Natural killer cell (primary cell): ENCODE measurements around the gene TMTC3. TPM values are rescaled to one million over a fixed set of nuclear protein-coding genes. Genes with fewer than 3 reads are reported as not detected.

Experiments used
- ATAC-seq, 3 donors: fragments of 150-1000 bp in 2 of 3; fragments of 200-7000 bp in 1 of 3; cut with Tn5 transposase; 1 replicate in 1 of 3; 2 replicates in 2 of 3; pipeline ENCODE4 v1.10.0; 2021; ENCODE audit warnings: mild to moderate bottlenecking in 2 of 3, moderate library complexity in 2 of 3
- DNase-seq, 2 donors: peaks; one replicate each; pipeline versions ENCODE4 v3.0.0 to v3.0.0-alpha.2; 2013 to 2021; ENCODE audit warnings: mixed read lengths in 1 of 2
- H3K27ac ChIP-seq: one replicate; pipeline ENCODE4 v1.5.1; 2013; ENCODE audit warnings: mild to moderate bottlenecking, low read length
- H3K27me3 ChIP-seq: one replicate; pipeline ENCODE4 v1.6.1; 2013; ENCODE audit warnings: low read length; ENCODE audit not compliant: control insufficient read depth, insufficient read depth
- H3K36me3 ChIP-seq: one replicate; pipeline ENCODE4 v1.6.1; 2013; ENCODE audit warnings: low read length; ENCODE audit not compliant: control insufficient read depth, insufficient read depth
- H3K4me1 ChIP-seq: one replicate; pipeline ENCODE4 v1.6.1; 2013; ENCODE audit warnings: low read length; ENCODE audit not compliant: control insufficient read depth, insufficient read depth
- H3K4me3 ChIP-seq: one replicate; pipeline ENCODE4 v1.5.1; 2013; ENCODE audit warnings: low read length
- H3K9me3 ChIP-seq: one replicate; pipeline ENCODE4 v1.6.1; 2013; ENCODE audit warnings: low read length; ENCODE audit not compliant: control insufficient read depth, insufficient read depth
- H3K27ac Mint-ChIP-seq, 2 donors: one replicate each; pipeline ENCODE4 v1.8.0; 2022; ENCODE audit warnings: mild to moderate bottlenecking in 2 of 2, mixed read lengths in 2 of 2, moderate library complexity in 1 of 2
- H3K27me3 Mint-ChIP-seq, 2 donors: one replicate each; pipeline ENCODE4 v1.8.0; 2022; ENCODE audit warnings: low read depth in 2 of 2, mixed read lengths in 2 of 2
- H3K36me3 Mint-ChIP-seq: one replicate; pipeline ENCODE4 v1.8.0; 2022; ENCODE audit warnings: mixed read lengths
- H3K4me1 Mint-ChIP-seq, 2 donors: one replicate each; pipeline ENCODE4 v1.8.0; 2022; ENCODE audit warnings: mixed read lengths in 2 of 2
- H3K4me3 Mint-ChIP-seq: one replicate; pipeline ENCODE4 v1.8.0; 2022; ENCODE audit warnings: mild to moderate bottlenecking, moderate library complexity, mixed read lengths
- H3K9me3 Mint-ChIP-seq, 2 donors: one replicate each; pipeline ENCODE4 v1.8.0; 2022; ENCODE audit warnings: mixed read lengths in 2 of 2
- WGBS: methylation state at CpG from one replicate; pipeline ENCODE4 v1.1.7; 2013; ENCODE audit warnings: missing lambda C conversion rate; ENCODE audit not compliant: insufficient coverage; 5-methylcytosine and 5-hydroxymethylcytosine counted together
- intact Hi-C: fragments of 100-400 bp; cut with micrococcal nuclease; formaldehyde crosslinking; loops from one replicate; pipeline ENCODE4 v1.14.2; 2022
- total RNA-seq, 4 donors: library from RNA; stranded (reverse); fragments of 120-200 nt in 1 of 4; gene quantifications; one replicate each; pipeline versions ENCODE4 v1.2.3 to v1.2.4, GENCODE V29; 2013 to 2022
- TF ChIP-seq, protein P1 (sequence below): fragments of 200-600 bp; IDR thresholded peaks from one replicate; pipeline ENCODE4 v1.8.0; 2022; ENCODE audit warnings: antibody characterized with exemption

TMTC3 gene
- total RNA-seq, 3 donors from 2014 or later (not counting 1 experiment from before 2014, with no cell fraction given) = 5.0 to 6.2 (median 5.3) TPM

DNA sequence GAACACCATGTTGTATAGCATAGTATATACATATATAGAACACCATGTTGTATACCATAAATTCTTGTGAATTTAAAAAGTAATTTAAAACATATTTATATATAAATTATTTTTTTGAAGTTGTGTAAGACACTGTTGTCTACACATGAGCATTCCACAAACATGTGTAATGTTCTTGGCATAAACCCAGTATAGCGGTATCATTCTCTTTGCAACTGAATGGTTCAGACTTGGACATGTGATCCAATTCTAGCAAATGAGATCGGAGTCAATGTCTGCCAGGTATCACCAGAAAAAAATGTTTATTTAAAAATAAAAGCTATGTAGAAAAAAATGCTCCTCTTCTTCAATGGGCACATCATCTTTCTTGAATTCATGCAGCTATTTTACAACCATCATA, 34.1 kb upstream of the TMTC3 start:
- WGBS = 98% methylated on average over 2 of the region's 2 CpGs
- Histone ChIP-seq H3K36me3 (peaks cover 57% of the 10 kb centered on the region), H3K27me3 (no peaks in the 10 kb centered on the region), H3K27ac (no peak overlapping the region), H3K9me3 (no peaks in the 10 kb centered on the region), H3K4me3 (no peak overlapping the region), H3K4me1 (no peaks in the 10 kb centered on the region)
- DNase-seq = no peak
- no peaks in the 10 kb centered on the region for H3K27me3 Mint-ChIP-seq
- no peaks in the 10 kb centered on the region for H3K9me3 Mint-ChIP-seq
- intact Hi-C loops = no loop called here
- no peak overlapping the region for H3K27ac Mint-ChIP-seq
- H3K4me1 Mint-ChIP-seq = no peaks in the 10 kb centered on the region
- H3K36me3 Mint-ChIP-seq = peaks cover 28% of the 10 kb centered on the region
- no peak for ATAC-seq
- no peak overlapping the region for H3K4me3 Mint-ChIP-seq
- TF ChIP-seq, protein P1, sequence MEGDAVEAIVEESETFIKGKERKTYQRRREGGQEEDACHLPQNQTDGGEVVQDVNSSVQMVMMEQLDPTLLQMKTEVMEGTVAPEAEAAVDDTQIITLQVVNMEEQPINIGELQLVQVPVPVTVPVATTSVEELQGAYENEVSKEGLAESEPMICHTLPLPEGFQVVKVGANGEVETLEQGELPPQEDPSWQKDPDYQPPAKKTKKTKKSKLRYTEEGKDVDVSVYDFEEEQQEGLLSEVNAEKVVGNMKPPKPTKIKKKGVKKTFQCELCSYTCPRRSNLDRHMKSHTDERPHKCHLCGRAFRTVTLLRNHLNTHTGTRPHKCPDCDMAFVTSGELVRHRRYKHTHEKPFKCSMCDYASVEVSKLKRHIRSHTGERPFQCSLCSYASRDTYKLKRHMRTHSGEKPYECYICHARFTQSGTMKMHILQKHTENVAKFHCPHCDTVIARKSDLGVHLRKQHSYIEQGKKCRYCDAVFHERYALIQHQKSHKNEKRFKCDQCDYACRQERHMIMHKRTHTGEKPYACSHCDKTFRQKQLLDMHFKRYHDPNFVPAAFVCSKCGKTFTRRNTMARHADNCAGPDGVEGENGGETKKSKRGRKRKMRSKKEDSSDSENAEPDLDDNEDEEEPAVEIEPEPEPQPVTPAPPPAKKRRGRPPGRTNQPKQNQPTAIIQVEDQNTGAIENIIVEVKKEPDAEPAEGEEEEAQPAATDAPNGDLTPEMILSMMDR = no peak

DNA sequence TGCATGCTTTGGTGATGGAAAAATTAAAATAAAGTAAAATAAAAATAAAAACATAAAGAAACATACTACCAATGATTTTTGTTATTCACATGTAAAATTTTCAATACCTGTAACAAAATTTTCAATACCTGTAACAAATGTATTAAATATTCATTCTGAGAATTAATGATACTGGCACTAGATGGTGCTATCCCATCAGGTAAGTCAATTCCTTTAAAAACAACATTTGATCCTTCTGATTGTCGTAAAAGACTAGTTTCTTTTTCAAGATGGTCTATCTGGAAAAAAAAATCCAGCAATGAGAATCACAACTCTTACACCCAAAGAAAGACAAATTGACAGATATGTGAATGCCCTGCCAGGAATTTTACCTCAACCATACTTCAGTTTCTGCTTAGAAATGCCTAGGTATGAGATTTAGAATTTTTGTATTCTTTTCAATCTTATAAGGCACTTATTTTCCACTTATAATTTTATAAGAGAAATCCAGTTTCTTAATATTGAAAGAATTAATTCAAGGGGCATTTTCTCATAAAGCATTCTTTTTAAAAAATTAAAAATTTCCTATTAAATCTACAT, 30.9 kb upstream of the TMTC3 start:
- H3K27me3 Mint-ChIP-seq = no peaks in the 10 kb centered on the region
- ATAC-seq (no peak), DNase-seq (peak in 1 of 2 donors; percentile 56)
- no peak overlapping the region for H3K4me3 ChIP-seq
- intact Hi-C loops = no loop called here
- H3K27ac ChIP-seq = no peak overlapping the region
- no peaks in the 10 kb centered on the region for H3K4me1 Mint-ChIP-seq
- H3K9me3 ChIP-seq = no peaks in the 10 kb centered on the region
- no peaks in the 10 kb centered on the region for H3K27me3 ChIP-seq
- H3K4me3 Mint-ChIP-seq = no peak overlapping the region
- H3K36me3 ChIP-seq = peaks cover 51% of the 10 kb centered on the region
- TF ChIP-seq, protein P1 = no peak
- H3K4me1 ChIP-seq = no peaks in the 10 kb centered on the region
- H3K9me3 Mint-ChIP-seq = no peaks in the 10 kb centered on the region
- no peak overlapping the region for H3K27ac Mint-ChIP-seq
- 62% methylated on average over 1 of the region's 1 CpG for WGBS
- H3K36me3 Mint-ChIP-seq = peaks cover 29% of the 10 kb centered on the region

DNA sequence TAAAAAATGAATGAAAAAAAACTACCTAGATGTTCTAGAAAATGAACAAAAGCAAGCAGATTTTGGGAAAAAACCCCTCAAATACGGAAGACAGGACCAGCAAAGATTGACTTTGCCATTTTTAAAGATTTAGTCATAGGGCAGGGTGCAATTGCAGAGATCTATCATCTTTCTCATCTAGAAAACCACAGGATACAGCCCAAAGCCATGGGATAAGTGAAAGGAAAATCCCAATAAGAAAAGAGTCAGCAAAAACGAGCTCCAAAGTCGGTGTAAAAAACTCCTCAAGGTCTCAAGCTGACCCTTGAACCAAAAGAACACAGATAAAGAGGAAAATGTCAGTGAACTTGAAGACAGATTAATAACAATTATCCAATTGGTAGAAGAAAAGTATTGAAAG, 28.2 kb upstream of the TMTC3 start:
- TF ChIP-seq, protein P1 = no peak
- H3K36me3 ChIP-seq = peaks cover 54% of the 10 kb centered on the region
- Mint-ChIP-seq H3K27me3 (no peaks in the 10 kb centered on the region), H3K4me1 (no peaks in the 10 kb centered on the region), H3K27ac (no peak overlapping the region), H3K4me3 (no peak overlapping the region), H3K36me3 (peaks cover 37% of the 10 kb centered on the region), H3K9me3 (no peaks in the 10 kb centered on the region)
- H3K27ac ChIP-seq = no peak overlapping the region
- no peak for DNase-seq
- ATAC-seq = no peak
- H3K9me3 ChIP-seq = no peaks in the 10 kb centered on the region
- H3K27me3 ChIP-seq = no peaks in the 10 kb centered on the region
- no peak overlapping the region for H3K4me3 ChIP-seq
- no peaks in the 10 kb centered on the region for H3K4me1 ChIP-seq
- WGBS = 67% methylated on average over 3 of the region's 3 CpGs
- intact Hi-C loops = no loop called here

DNA sequence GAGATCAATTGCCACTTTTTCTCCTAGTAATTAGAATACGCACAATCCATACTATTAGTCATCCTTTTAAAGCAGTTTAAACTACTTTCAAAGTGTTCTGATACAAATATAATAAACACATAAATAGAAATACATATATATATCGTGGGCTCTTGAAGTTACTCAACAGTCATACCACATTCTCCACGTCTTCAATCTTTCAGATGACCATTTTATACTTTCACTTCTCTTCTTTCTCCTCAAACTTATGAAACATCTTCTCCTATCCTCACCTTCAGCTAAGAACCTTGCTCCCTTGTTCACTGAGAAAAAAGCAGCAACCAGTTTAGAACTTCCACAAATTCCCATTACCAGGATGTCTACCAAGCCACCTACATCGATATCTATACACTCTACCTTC, 19.4 kb upstream of the TMTC3 start:
- H3K27ac Mint-ChIP-seq = no peak overlapping the region
- Histone ChIP-seq H3K27ac (no peak overlapping the region), H3K9me3 (no peaks in the 10 kb centered on the region), H3K4me3 (no peak overlapping the region), H3K27me3 (no peaks in the 10 kb centered on the region), H3K36me3 (peaks cover 40% of the 10 kb centered on the region), H3K4me1 (no peaks in the 10 kb centered on the region)
- H3K36me3 Mint-ChIP-seq = peaks cover 7% of the 10 kb centered on the region
- TF ChIP-seq, protein P1 = no peak
- DNase-seq (no peak), ATAC-seq (no peak)
- intact Hi-C loops = no loop called here
- 60% methylated on average over 4 of the region's 4 CpGs for WGBS
- H3K9me3 Mint-ChIP-seq = no peaks in the 10 kb centered on the region
- H3K4me1 Mint-ChIP-seq = no peaks in the 10 kb centered on the region
- H3K4me3 Mint-ChIP-seq = no peak overlapping the region
- H3K27me3 Mint-ChIP-seq = no peaks in the 10 kb centered on the region
